CD4-positive, alpha-beta T cell treated with Interleukin-6 at 100 ng/mL for 8 hours (primary cell): Measurements from ENCODE around the gene EFCAB8.

Source experiments
- DNase-seq: peaks from one replicate; pipeline ENCODE4 v3.0.0-alpha.2; 2020; ENCODE audit warnings: mixed read lengths, low spot score

The EFCAB8 gene

GRCh38 chr20:32858701-32859372 lies at the start of gene EFCAB8:
Gene EFCAB8, plus strand, starts transcription at chr20:32858923. Its CDS starts 4,870 bp downstream, at chr20:32863793.
- no peak for DNase-seq

- DNase-seq = no peak
Measured at GRCh38 chr20:32809907-32810306, 48.8 kb upstream of the EFCAB8 start.

GRCh38 chr20:32810941-32811340 lies 47.8 kb upstream of the EFCAB8 start:
- DNase-seq = no peak

GRCh38 chr20:32811886-32812285 lies 46.8 kb upstream of the EFCAB8 start:
- DNase-seq = no peak

GRCh38 chr20:32819992-32820697 lies 38.6 kb upstream of the EFCAB8 start:
- DNase-seq = peak; percentile 78

- DNase-seq = no peak
Measured at GRCh38 chr20:32820698-32821377, 37.9 kb upstream of the EFCAB8 start.

- DNase-seq = no peak
Measured at GRCh38 chr20:32822225-32822624, 36.5 kb upstream of the EFCAB8 start.

GRCh38 chr20:32823078-32823477 lies 35.6 kb upstream of the EFCAB8 start:
- no peak for DNase-seq

GRCh38 chr20:32823737-32824588 lies 34.8 kb upstream of the EFCAB8 start:
- DNase-seq = no peak

GRCh38 chr20:32828029-32828680 lies 30.6 kb upstream of the EFCAB8 start:
- no peak for DNase-seq

GRCh38 chr20:32829311-32830005 lies 29.3 kb upstream of the EFCAB8 start:
- DNase-seq = no peak

- no peak for DNase-seq
Measured at GRCh38 chr20:32830437-32830836, 28.3 kb upstream of the EFCAB8 start.

GRCh38 chr20:32831982-32832381 lies 26.7 kb upstream of the EFCAB8 start:
- DNase-seq = no peak

- peak; percentile 30 for DNase-seq
Measured at GRCh38 chr20:32832664-32833063, 26.1 kb upstream of the EFCAB8 start.

GRCh38 chr20:32834972-32835371 lies 23.8 kb upstream of the EFCAB8 start:
- DNase-seq = no peak

GRCh38 chr20:32837157-32837556 lies 21.6 kb upstream of the EFCAB8 start:
- no peak for DNase-seq

GRCh38 chr20:32839227-32839981 lies 19.3 kb upstream of the EFCAB8 start:
- no peak for DNase-seq

GRCh38 chr20:32839982-32840285 lies 18.8 kb upstream of the EFCAB8 start:
- no peak for DNase-seq

GRCh38 chr20:32841174-32841573 lies 17.5 kb upstream of the EFCAB8 start:
- no peak for DNase-seq

GRCh38 chr20:32841632-32842031 lies 17.1 kb upstream of the EFCAB8 start:
- no peak for DNase-seq
